Heart left ventricle (tissue), 13 donors: ENCODE data around the gene LYRM4.

ENCODE experiments used
- POLR2A ChIP-seq, 2 donors: fragments of 450-650 bp; IDR thresholded peaks; one replicate each; pipeline ENCODE4 v1.6.1; 2017; ENCODE audit warnings: antibody characterized with exemption in 2 of 2, mild to moderate bottlenecking in 2 of 2, moderate library complexity in 2 of 2
- TF ChIP-seq, protein P1 (sequence below), 12 donors: fragments of 200-600 bp; sonication (generic) in 4 of 12; IDR thresholded peaks; one replicate each; pipeline versions ENCODE4 v1.5.0 to v1.8.0; 2018 to 2022; ENCODE audit warnings: antibody characterized with exemption in 12 of 12, mild to moderate bottlenecking in 5 of 12
- donor health status: ischemic (EF 13 %, LVEDD 7.1; RV severe dilation, severe dysfunction).
- donor health status: DM: no; HTN: yes; CAD: no.
- donor health status: DM: no; HTN: no; CAD: no.
- donor health status: ischemic (EF 25% LVEDD 6.9; RV normal size, moderate dysfunction).
- donor health status: ischemic (EF 25% LVEDD 5.7; RV mildly dilated, moderate dysfunction).
- donor health status: ischemic (EF 35%, LVEDD 5.7; RV mildly dilated, moderate dysfunction).
- donor health status: nonischemic (EF 11% LVEDD 7.7; RV severe dilation, severe dysfunction).
- donor health status: DM: yes; HTN: yes; CAD: no.
- donor health status: PGD.
- donor health status: ischemic (EF 29% LVEDD 5.4; RV normal size, mild dysfunction).
- donor health status: nonischemic (EF 23%, LVEDD 6.1; RV moderate dilation, normal function).

DNA sequence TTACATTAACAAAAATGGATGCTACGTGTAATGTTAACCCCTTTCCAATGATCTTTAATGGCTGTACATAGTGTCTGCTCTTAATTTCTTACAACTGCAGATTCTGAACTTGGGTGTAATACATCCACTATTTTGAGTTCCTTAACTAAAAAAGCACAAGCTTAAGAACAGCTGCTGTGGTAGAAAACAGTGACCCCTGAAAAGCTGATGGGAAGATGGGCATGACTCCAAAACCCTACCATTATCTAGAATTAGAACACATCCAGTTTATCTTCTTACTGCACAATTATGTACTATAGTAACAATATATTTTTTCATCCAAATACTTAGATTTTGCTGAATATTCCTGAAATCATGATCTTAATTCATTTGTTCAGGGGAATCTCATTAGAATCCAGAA, 49.3 kb downstream of the LYRM4 start:
- TF ChIP-seq, protein P1, sequence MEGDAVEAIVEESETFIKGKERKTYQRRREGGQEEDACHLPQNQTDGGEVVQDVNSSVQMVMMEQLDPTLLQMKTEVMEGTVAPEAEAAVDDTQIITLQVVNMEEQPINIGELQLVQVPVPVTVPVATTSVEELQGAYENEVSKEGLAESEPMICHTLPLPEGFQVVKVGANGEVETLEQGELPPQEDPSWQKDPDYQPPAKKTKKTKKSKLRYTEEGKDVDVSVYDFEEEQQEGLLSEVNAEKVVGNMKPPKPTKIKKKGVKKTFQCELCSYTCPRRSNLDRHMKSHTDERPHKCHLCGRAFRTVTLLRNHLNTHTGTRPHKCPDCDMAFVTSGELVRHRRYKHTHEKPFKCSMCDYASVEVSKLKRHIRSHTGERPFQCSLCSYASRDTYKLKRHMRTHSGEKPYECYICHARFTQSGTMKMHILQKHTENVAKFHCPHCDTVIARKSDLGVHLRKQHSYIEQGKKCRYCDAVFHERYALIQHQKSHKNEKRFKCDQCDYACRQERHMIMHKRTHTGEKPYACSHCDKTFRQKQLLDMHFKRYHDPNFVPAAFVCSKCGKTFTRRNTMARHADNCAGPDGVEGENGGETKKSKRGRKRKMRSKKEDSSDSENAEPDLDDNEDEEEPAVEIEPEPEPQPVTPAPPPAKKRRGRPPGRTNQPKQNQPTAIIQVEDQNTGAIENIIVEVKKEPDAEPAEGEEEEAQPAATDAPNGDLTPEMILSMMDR (IDR thresholded peaks at IDR 0.05): no peak
- no peak for TF ChIP-seq POLR2A (IDR thresholded peaks at IDR 0.05)
